ENCODE results near the gene MCF2L.

Gene MCF2L

GRCh38 chr13:112951674-112952371 is 17.2 kb upstream of the MCF2L start:
- TF ChIP-seq, protein P1, sequence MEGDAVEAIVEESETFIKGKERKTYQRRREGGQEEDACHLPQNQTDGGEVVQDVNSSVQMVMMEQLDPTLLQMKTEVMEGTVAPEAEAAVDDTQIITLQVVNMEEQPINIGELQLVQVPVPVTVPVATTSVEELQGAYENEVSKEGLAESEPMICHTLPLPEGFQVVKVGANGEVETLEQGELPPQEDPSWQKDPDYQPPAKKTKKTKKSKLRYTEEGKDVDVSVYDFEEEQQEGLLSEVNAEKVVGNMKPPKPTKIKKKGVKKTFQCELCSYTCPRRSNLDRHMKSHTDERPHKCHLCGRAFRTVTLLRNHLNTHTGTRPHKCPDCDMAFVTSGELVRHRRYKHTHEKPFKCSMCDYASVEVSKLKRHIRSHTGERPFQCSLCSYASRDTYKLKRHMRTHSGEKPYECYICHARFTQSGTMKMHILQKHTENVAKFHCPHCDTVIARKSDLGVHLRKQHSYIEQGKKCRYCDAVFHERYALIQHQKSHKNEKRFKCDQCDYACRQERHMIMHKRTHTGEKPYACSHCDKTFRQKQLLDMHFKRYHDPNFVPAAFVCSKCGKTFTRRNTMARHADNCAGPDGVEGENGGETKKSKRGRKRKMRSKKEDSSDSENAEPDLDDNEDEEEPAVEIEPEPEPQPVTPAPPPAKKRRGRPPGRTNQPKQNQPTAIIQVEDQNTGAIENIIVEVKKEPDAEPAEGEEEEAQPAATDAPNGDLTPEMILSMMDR (conservative IDR thresholded peaks at IDR 0.05; ENCODE audit: low read length) = no peak
- DNase-seq (ENCODE audit: low read depth) = no peak

GRCh38 chr13:112952759-112953551 is 16.1 kb upstream of the MCF2L start:
- DNase-seq (ENCODE audit: low read depth) = no peak
- H3K4me3 ChIP-seq (ENCODE audit: low read length) = no peak overlapping the region
- TF ChIP-seq, protein P1 (conservative IDR thresholded peaks at IDR 0.05; ENCODE audit: low read length) = no peak

More at GRCh38 chr13:112951674-112952371, 17.2 kb upstream of the MCF2L start:
- H3K4me3 ChIP-seq (ENCODE audit: low read length) = no peak overlapping the region

DNA sequence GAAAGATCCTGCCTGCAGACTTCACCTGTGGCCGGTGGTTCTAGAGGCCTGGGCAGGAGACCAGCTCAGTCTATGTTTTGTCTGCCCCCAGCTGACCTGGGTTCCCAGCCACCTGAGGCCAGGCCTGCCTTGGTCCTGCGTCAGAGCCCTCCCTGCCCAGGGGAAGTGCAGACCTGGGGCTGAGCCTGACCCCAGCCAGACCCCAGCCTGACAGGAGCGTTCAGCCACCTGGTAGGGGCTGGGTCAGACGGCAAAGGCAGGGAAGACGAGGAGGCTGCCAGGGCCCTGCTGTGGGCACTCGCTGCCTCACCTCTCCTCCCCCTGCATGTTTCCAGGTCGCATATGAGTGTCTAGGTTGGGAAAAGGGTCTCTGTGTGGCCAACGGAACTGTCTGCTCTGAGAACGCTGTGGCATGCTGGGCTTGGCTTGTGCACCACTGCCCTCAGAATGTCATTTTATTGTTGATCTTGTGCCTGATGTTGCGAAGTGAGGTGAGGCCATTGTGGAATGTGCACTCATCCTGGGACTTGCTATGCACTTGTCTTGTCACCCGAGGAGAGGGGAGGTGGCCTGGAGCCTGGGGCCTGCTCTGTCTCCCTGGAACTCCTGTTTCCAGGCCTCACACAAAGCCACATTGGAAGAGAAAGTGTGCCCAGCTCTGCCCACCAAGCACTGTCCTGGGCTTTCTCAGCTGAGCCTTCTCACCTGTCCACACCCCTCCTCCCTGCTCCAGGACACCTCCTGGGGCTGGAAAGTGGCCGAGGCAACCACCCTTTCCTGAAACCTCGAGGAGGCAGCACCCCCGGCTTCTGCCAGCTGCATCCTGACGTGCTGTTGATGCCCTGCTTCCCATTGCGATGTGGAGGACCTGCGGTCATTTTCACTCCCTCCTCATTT is 15.2 kb upstream of the MCF2L start:
- no peak for DNase-seq (ENCODE audit: low read depth)
- H3K4me3 ChIP-seq (ENCODE audit: low read length) = no peak overlapping the region
- TF ChIP-seq, protein P1 (conservative IDR thresholded peaks at IDR 0.05; ENCODE audit: low read length) = no peak

GRCh38 chr13:112954488-112955270 is 14.3 kb upstream of the MCF2L start:
- no peak for DNase-seq (ENCODE audit: low read depth)
- no peak overlapping the region for H3K4me3 ChIP-seq (ENCODE audit: low read length)
- TF ChIP-seq, protein P1 (conservative IDR thresholded peaks at IDR 0.05; ENCODE audit: low read length) = no peak

DNA sequence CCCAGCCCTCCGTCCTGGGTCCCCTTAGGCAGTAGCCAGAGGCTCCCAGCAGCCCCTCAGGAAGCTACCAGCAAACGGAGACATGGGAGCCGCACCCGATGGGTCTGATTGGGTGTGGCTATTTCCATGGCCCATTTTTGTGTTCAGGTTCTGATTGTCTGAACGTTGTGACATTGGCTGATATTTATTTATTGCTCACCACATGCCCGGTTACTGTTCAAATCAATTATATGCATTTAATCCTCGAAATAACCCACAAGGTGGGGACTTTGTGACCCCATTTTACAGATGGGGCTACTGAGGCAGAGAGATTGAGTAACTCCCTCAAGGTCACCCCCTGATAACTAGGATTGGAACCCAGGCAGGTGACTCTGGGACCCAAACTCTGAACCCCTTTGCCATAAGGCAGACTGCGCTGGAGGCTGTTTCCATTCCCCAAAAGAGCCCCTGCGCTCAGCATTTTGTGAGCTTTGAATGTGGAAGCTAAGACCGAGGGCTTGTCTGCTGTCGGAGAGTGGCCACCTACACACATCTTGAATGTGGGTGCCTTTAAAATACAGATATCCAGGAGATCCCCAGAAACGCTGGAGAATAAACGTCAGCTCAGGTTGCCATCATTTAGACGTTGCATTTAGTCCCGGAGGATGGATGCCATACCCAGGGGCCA is 13.6 kb upstream of the MCF2L start:
- no peak for DNase-seq (ENCODE audit: low read depth)
- H3K4me3 ChIP-seq (ENCODE audit: low read length) = no peak overlapping the region
- TF ChIP-seq, protein P1 (conservative IDR thresholded peaks at IDR 0.05; ENCODE audit: low read length) = no peak

GRCh38 chr13:112955956-112956355 is 13.1 kb upstream of the MCF2L start:
- no peak overlapping the region for H3K4me3 ChIP-seq (ENCODE audit: low read length)
- DNase-seq (ENCODE audit: low read depth) = no peak

More at GRCh38 chr13:112955956-112956355, 13.1 kb upstream of the MCF2L start:
- TF ChIP-seq, protein P1 (conservative IDR thresholded peaks at IDR 0.05; ENCODE audit: low read length) = no peak

Data from AG10803 (cell line).